Measurements from ENCODE around the gene SUPV3L1. TPM values are rescaled to one million over a fixed set of nuclear protein-coding genes. Genes with fewer than 3 reads are reported as not detected.

Gene SUPV3L1
- total RNA-seq, 1 experiment from 2014 or later = 117 TPM

DNA sequence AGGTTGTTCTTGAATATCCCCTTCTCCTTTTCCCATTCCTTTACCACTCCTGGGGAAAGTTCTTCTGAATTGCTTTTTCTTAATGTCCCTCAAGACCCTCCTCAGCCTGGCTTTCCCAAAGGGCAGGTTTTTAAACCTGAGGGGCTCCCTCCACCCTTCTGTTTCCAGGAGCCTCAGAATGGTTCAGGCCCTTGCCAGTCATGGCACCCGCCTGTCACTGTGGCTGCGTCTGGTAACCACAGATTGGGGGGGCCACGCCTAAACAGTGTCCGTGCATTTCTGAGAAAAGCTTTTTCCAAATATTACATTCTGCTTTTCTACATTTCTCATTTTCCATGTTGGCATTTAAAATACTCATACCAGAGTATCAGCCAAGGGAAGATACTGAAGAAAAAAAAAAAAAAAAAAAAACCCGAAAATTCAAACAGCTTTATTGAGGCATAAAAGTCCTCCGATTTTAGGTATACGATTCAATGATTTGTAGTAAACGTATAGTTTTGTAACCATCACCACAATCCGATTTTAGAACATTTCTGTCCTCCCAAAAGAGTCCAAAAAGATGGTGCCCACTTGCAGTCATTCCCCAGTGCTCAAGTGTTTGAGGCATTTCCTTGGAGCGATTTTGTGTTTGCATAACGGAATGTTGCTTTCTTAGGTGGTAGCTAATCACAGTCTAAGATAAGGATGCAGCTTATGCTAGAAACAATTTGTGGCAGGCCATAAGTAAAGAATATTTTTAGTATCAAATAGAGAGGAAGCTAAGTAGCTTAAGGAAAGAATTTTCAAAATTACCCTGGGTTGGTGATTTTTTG is 62.2 kb downstream of the SUPV3L1 start:
- CTCF ChIA-PET = interaction anchor here (0.6 to 1.3 kb wide), 4 partner anchors 148 to 280 kb away, joined by 3 read pairs; no protein-coding TSS in a partner anchor

DNA sequence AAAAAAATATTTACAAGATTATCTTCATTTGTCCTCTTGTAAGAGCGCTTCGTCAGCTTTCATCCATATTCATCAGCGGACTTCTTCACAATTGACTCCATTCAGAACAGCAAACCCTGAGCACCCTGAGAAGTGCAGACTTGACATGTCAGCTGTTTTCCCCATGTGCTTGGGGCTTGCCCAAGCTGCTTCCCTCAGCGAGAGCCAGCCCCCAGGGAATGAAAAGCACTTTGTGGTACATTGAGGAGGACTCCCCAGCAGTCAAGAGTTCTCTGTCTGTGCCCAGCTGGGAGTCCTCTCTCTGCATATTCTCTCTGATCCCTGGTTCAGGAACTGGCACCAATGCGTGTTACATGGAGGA is 62.8 kb downstream of the SUPV3L1 start:
- intact Hi-C loops (cut with micrococcal nuclease) = no loop called here
- no peaks in the 10 kb centered on the region for H3K36me3 ChIP-seq (ENCODE audit: low read depth, low read length)
- no peaks in the 10 kb centered on the region for H3F3A ChIP-seq (ENCODE audit: low read length, unreplicated experiment)
- H2AFZ ChIP-seq (ENCODE audit: low read length) = no peak overlapping the region
- no TSS peak for BruUV-seq (replicated peaks)
- H3K9me3 ChIP-seq (ENCODE audit: low read length) = no peaks in the 10 kb centered on the region
- H3K27me3 ChIP-seq (ENCODE audit: low read length) = no peaks in the 10 kb centered on the region
- H3K4me3 ChIP-seq (ENCODE audit: low read length) = no peak overlapping the region
- H3K9ac ChIP-seq (ENCODE audit: low read length) = no peak overlapping the region
- POLR2A ChIA-PET (ENCODE audit: unreplicated experiment) = interaction anchor here (0.6 kb wide), 1 partner anchor 868 kb away, joined by 3 read pairs; no protein-coding TSS in a partner anchor
- TF ChIP-seq, protein P1, sequence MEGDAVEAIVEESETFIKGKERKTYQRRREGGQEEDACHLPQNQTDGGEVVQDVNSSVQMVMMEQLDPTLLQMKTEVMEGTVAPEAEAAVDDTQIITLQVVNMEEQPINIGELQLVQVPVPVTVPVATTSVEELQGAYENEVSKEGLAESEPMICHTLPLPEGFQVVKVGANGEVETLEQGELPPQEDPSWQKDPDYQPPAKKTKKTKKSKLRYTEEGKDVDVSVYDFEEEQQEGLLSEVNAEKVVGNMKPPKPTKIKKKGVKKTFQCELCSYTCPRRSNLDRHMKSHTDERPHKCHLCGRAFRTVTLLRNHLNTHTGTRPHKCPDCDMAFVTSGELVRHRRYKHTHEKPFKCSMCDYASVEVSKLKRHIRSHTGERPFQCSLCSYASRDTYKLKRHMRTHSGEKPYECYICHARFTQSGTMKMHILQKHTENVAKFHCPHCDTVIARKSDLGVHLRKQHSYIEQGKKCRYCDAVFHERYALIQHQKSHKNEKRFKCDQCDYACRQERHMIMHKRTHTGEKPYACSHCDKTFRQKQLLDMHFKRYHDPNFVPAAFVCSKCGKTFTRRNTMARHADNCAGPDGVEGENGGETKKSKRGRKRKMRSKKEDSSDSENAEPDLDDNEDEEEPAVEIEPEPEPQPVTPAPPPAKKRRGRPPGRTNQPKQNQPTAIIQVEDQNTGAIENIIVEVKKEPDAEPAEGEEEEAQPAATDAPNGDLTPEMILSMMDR (conservative IDR thresholded peaks at IDR 0.05; ENCODE audit: low read depth, low read length) = no peak
- TF ChIP-seq EZH2 (IDR thresholded peaks at IDR 0.05; ENCODE audit: low read length, unreplicated experiment) (no peak), EZH2phosphoT487 (IDR thresholded peaks at IDR 0.05; ENCODE audit: borderline replicate concordance, low read length) (no peak)
- H3K79me2 ChIP-seq (ENCODE audit: low read length) = no peaks in the 10 kb centered on the region
- H3K4me2 ChIP-seq (ENCODE audit: low read length) = no peak overlapping the region
- H3K9me2 ChIP-seq (replicated peaks; ENCODE audit: low read length) = no peaks in the 10 kb centered on the region
- H3K4me1 ChIP-seq (ENCODE audit: insufficient read depth, low read length) = peaks cover 23% of the 10 kb centered on the region
- no peaks in the 10 kb centered on the region for H4K20me1 ChIP-seq (ENCODE audit: low read length)
- ATAC-seq (no peak), DNase-seq (no peak)
- CTCF ChIA-PET = no interaction called here
- H3K27ac ChIP-seq (ENCODE audit: low read length) = no peak overlapping the region

More for the DNA sequence above, 62.2 kb downstream of the SUPV3L1 start:
- Histone ChIP-seq H3K4me2 (ENCODE audit: low read length) (peak overlapping the region; percentile 48), H3K79me2 (ENCODE audit: low read length) (no peaks in the 10 kb centered on the region), H3K27ac (ENCODE audit: low read length) (no peak overlapping the region), H3K4me1 (ENCODE audit: insufficient read depth, low read length) (peaks cover 25% of the 10 kb centered on the region), H3K36me3 (ENCODE audit: low read depth, low read length) (no peaks in the 10 kb centered on the region), H3K27me3 (ENCODE audit: low read length) (no peaks in the 10 kb centered on the region), H3K9ac (ENCODE audit: low read length) (no peak overlapping the region), H3K9me3 (ENCODE audit: low read length) (no peaks in the 10 kb centered on the region), H2AFZ (ENCODE audit: low read length) (peak overlapping the region; percentile 47), H3K9me2 (replicated peaks; ENCODE audit: low read length) (no peaks in the 10 kb centered on the region), H3F3A (ENCODE audit: low read length, unreplicated experiment) (no peaks in the 10 kb centered on the region), H3K4me3 (ENCODE audit: low read length) (no peak overlapping the region), H4K20me1 (ENCODE audit: low read length) (no peaks in the 10 kb centered on the region)
- intact Hi-C loops (cut with micrococcal nuclease) = no loop called here
- POLR2A ChIA-PET (ENCODE audit: unreplicated experiment) = interaction anchor here (0.6 kb wide), 1 partner anchor 869 kb away, joined by 3 read pairs; no protein-coding TSS in a partner anchor
- BruUV-seq (replicated peaks) = no TSS peak
- TF ChIP-seq EZH2phosphoT487 (IDR thresholded peaks at IDR 0.05; ENCODE audit: borderline replicate concordance, low read length) (no peak), EZH2 (IDR thresholded peaks at IDR 0.05; ENCODE audit: low read length, unreplicated experiment) (no peak)
- TF ChIP-seq, protein P1 (conservative IDR thresholded peaks at IDR 0.05; ENCODE audit: low read depth, low read length) = no peak
- ATAC-seq (no peak), DNase-seq (no peak)

DNA sequence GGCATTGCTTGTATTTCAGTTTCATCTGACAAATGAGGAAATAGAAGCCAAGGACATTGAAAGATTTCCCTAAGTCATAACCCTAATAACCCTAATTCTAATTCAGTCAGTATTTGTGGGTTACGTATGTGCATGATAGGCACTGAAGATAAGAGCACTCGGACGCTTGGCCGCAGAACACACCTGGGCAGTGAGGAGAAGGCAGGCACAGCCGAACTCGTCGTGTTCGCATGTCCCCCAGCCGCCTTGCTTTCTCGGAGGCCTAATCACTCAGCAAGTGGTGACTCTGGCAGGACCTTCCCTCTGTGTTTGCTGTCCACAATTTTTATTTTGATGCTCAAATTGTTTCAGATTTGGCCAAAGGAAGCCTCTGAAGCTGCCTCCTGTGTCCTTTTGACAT is 63.8 kb downstream of the SUPV3L1 start:
- no TSS peak for BruUV-seq (replicated peaks)
- DNase-seq = no peak
- H3K27ac ChIP-seq (ENCODE audit: low read length) = no peak overlapping the region
- no peaks in the 10 kb centered on the region for H3K36me3 ChIP-seq (ENCODE audit: low read depth, low read length)
- intact Hi-C loops (cut with micrococcal nuclease) = no loop called here
- no peak overlapping the region for H3K4me2 ChIP-seq (ENCODE audit: low read length)
- ATAC-seq = no peak
- CTCF ChIA-PET = no interaction called here
- H3K79me2 ChIP-seq (ENCODE audit: low read length) = no peaks in the 10 kb centered on the region
- H3K4me1 ChIP-seq (ENCODE audit: insufficient read depth, low read length) = peaks cover 21% of the 10 kb centered on the region
- TF ChIP-seq EZH2 (IDR thresholded peaks at IDR 0.05; ENCODE audit: low read length, unreplicated experiment) (no peak), EZH2phosphoT487 (IDR thresholded peaks at IDR 0.05; ENCODE audit: borderline replicate concordance, low read length) (no peak)
- TF ChIP-seq, protein P1 (conservative IDR thresholded peaks at IDR 0.05; ENCODE audit: low read depth, low read length) = no peak
- H3K9me3 ChIP-seq (ENCODE audit: low read length) = no peaks in the 10 kb centered on the region
- no peaks in the 10 kb centered on the region for H3K9me2 ChIP-seq (replicated peaks; ENCODE audit: low read length)
- no peaks in the 10 kb centered on the region for H3F3A ChIP-seq (ENCODE audit: low read length, unreplicated experiment)
- no peak overlapping the region for H3K9ac ChIP-seq (ENCODE audit: low read length)
- no peak overlapping the region for H2AFZ ChIP-seq (ENCODE audit: low read length)
- POLR2A ChIA-PET (ENCODE audit: unreplicated experiment) = interaction anchor here (0.7 kb wide), 1 partner anchor 380 kb away, joined by 5 read pairs; no protein-coding TSS in a partner anchor
- no peaks in the 10 kb centered on the region for H4K20me1 ChIP-seq (ENCODE audit: low read length)
- no peak overlapping the region for H3K4me3 ChIP-seq (ENCODE audit: low read length)
- H3K27me3 ChIP-seq (ENCODE audit: low read length) = no peaks in the 10 kb centered on the region

Measured in PC-3 (cell line).